NCI-H2196 treated with DMSO at 0.1 percent for 48 hours (cell line): ENCODE data around the gene NPTX1.

Experiments
- DNase-seq: peaks from one replicate; lab custom pipeline; 2025; ENCODE audit not compliant: unreplicated experiment; lab: John Stamatoyannopoulos, UW

NPTX1 gene

DNA sequence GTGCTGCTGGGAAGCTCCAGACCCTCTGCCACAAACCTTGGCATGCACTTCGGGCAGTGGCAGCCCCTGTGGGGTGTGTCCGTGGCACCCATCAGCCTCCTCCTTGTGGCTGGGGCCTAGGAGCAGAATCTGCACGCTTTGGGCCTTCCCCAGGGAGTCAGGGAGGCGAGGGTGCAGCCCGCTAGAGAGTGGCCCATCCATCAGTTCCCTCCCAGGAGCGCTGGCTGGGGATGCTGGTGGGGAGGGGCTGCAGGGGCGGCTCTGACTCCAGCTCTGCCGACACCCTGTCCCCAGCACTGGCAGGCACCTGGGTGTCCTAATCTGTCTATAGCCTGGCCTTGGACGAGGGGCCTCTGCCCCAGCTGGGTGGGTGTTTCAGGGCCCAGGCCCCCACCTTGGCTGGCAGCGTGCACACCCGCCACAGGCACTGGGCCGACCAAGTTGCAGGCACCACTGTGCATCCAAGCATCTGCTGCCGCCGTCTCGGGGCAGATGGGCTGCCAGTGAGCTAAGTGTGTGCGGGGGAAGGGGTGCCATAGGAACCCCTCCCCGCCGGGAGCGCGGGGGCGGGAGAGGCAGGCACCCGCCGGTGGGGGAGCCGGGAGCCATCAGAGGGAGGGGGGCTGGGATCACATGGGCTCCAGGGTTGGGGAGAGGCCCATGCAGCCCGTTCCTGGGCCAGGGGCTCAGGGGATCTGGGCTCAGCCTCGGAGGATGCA is 31.2 kb downstream of the NPTX1 start:
- no peak for DNase-seq

GRCh38 chr17:80444644-80444979 is 31.8 kb downstream of the NPTX1 start:
- no peak for DNase-seq

GRCh38 chr17:80443916-80444643 is 32.3 kb downstream of the NPTX1 start:
- DNase-seq: no peak

DNA sequence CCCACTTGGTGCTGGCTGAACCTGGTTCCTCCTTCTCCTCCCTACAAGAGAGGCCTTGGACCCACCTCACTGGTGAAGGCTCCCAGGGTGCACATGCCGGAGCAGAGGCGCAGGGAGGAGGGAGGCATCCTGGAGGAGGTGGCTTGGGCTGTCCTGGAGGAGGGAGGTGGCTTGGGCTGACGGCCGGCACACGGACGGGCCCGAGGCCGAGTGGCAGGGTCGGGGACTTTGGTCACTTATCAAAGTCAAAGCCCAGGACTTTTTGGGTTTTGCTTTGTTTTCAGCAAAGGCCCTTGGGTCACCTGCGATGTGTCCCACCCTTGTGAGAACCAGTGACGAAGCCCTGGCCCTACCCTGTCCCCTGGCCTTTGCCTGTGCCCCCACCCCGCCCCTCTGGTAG is 32.9 kb downstream of the NPTX1 start:
- no peak for DNase-seq

DNA sequence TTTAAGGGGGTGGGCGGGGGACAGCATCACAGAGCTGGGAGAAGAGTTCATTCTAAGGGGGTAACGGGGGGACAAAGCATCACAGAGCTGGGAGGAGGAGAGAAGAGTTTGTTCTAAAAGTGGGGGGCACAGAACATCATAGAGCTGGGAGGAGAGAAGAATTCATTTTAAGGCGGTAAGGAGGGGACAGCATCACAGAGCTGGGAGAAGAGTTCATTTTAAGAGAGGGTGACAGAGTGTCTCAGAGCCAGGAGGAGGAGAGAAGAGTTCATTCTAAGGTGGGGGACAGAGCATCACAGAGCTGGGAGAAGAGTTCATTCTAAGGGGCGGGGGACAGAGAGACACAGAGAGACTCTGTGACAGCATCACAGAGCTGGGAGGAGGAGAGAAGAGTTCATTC is 33.6 kb downstream of the NPTX1 start:
- no peak for DNase-seq

- no peak for DNase-seq
These were observed 34.1 kb downstream of the NPTX1 start for GRCh38 chr17:80442323-80442659.

- no peak for DNase-seq
These were observed 34.6 kb downstream of the NPTX1 start for GRCh38 chr17:80441598-80442322.

DNA sequence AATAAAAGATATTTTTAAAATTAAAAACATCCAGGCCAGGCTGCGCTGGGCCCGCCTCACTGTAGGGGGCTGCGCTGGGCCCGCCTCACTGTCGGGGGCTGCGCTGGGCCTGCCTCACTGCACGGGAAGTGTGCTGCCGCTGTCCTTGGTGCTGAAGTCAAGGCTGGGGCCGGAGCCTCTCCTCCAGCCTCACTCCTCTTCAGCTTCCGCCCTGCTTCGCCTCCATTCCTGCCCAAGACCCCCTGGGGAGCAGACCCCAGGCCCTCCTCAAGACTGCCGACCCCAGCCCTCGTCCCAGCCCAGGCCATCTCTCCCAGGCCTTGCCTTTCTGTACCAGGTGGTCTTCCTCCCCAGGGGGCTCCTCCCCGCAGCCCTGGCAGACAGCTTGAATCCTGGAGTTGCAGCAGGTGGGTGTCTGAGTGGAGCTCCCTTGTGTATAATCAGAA is 35.3 kb downstream of the NPTX1 start:
- no peak for DNase-seq

DNA sequence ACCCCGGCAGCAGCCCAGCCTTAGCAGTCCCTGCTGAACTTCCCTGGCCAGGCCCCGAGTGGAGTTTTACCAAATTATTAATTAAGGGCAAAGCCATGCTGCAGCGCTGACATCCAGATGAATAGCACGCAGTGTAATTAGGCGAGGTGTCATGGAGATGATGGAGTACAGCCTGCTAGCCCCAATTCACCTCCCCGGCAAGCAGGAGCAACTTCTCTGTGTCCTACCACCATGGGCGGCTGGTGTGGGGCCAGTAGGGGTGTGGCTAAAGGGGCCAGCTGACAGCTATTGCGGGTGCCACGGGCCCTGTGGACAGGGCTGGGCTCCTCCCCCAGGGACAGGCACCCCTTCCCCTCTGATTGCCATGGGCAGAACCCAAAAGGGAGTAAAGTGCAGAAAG is 36.9 kb downstream of the NPTX1 start:
- no peak for DNase-seq

GRCh38 chr17:80438806-80439205 is 37.6 kb downstream of the NPTX1 start:
- DNase-seq: no peak

GRCh38 chr17:80437532-80437931 is 38.9 kb downstream of the NPTX1 start:
- DNase-seq: no peak

DNA sequence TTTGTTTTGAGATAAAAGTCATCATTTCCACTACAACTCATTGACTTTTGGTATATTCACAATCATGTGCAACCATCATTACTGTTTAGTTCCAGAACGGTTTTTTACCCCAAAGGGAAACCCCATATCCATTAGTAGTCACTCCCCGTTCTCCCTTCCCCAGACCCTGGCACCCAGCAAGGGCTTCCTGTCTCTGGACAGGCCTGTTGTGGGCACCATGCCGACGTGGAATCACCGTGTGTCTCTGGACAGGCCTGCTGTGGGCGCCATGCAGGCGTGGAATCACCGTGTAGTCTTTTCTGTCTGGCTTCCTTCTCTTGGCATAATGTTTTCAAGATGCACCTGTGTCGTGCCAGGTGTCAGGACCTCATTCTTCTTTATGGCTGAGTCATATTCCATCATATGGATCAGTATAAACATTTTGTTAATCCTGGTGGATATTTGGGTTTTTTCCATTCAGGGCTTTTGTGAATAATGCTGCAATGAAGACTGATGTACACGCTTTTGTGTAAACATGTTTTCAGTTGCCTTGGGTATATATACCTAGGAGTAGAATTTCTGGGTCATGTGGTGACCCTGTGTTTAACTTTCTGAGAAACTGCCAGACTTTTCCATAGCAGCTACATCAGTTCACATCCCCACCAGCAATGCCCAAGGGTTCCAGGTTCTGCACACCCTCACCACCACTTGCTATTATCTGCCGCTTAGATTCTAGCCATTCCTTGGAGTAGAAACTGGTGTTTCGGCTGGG is 42.3 kb downstream of the NPTX1 start:
- no peak for DNase-seq

- DNase-seq: no peak
These were observed 43.4 kb downstream of the NPTX1 start for GRCh38 chr17:80432961-80433550.

DNA sequence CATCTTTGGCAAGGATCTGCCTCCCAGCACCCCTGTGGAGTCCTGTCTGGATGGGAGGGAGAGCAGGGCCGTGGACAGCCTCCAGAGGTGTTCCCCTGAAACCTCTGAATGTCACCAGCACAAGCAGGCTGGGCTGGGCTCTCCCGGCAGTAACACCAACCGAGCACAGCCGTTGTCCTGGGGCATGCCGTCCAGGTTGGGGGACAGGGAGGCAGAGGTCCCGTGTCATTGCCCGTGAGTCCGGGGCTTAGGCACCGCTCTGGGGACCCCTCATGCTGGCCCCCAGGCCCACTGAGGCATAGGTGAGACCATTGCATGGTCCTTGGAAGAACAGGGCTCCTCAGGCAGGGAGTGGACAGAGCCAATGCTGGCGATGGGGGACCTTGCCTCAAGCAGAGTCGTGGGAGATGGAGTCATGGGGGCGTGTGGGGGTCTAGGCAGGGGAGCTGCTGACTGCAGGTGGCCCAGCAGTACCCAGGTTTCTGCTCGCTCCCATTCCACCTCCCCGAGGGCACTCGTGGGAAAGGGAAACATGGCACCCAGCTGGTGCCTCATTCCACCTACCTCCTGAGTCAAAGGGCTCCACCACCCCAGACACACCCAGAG is 44.0 kb downstream of the NPTX1 start:
- DNase-seq: no peak

DNA sequence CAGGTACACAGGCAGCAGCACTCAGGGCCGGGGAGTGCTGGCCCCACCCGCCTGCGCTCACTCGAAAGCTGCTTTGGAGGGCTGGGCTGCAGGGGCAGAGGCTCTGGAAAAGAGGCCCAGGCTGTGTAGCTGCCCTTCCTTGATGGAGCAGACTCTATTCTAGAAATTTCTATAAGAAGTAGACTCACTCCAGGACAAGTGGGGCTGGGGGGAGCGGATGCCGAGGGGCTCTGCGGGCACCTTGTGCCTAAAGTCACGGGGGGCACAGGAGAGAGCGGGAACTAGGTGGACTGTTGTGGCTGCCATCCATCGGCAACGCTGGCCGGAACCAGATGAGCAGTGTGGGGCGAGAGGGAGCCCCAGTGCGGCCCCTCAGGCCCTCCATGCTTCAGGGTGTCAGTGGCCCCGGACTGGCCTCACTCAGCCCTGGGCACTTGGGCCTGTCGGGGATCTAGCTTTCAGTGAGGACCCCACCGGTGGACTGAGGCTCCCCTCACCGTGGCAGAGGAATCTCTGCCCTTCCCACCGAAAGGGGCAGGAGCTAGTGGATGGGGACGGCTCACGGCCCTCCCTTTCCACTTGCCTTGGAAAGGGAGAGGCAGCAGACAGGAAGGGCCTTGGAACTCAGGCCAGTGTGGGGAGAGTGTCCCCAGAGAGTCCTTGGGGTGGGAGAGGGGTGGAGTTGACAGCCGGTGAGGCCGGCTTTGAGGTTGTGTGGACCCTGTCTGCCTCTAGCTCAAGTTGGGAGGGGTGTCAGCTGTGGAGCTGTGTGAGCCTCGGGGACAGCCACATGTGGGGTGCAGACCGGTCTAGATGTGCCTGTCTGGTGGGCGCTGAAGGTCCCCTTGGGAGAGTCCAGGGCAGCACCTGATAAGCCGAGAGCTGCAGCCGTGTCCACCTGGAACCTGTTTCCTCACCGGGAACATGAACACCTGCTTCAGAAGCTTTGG is 44.9 kb downstream of the NPTX1 start:
- no peak for DNase-seq

DNA sequence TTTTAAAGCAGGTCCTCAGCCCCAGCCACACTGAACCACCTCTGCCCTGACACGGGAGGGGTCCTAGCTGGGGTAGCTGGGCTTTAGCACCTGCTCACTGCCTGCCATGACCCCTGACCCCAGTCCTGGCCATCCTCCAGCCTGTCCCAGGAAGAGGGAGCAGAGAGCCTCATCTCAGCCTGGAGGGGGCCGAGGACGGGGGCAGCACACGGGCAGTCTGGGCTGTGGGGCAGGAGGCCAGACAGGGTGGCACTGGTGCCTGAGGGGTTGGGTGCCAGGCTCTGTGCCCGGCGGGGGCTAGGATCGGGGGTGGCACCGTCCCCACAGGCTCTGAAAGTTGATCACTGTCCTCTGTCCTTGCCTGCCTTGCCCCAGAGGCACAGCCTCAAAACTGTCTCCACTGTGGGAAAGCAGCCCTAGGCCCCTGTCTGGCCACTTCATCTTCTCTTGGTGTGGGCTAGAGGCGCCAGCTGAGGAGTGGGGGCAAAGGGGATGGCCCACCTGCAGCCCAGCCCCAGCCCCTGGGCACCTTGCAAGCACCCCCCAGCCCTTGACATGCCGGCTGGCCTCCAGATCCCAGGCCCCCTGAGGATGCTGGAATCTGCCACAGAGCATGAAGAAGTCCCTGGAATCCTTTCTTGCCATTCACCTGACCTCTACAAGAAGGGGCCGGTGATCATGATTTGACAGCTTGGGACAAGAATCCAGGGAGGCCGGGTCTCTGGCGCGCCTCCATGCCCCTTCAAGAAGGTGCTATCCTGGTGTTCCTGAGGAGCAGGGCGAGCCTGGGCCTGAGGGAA is 45.8 kb downstream of the NPTX1 start:
- DNase-seq: no peak

DNA sequence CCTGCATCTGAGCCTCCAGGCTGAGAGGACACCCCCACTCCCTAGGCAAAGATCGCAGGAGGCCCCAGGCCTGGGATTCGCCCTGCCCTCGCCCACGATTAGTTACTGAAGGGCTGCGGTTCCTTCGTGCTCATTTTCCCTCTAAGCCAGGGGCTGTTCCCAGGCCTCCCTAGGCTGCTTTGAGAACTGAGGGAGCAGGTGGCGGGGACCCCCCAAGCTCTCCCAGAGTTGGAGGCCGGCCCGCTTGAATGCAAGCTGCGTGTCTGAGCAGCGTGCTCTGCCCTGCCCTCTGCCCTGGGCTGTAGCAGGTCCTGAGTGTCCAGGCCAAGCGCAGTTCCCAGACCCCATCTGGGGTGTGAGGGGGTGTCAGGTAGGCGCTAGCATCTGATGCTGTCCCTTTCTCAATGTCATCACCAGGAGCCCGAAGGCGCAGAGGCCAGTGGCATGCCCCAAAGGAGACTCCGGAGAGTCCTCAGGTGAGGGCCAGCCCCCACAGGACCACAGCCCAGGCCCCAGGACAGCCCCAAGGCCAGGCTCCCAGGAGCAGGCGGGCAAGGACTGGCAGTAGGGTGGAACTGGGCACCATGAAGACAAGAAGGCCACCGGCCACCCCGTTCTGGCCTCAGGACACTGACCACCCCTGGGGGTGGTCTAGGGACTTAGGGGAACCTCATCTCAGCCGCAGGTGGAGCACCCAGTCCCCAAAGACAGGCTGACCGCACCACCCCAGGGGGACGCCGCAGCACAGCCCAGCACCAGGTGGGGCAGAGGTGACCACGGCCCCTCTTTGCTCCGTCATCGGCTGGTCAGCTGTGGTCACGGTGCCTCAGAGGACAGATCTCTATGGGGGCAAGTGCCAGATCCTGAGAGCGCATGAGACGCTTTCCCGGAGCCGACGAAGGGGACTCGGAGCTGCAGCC is 46.8 kb downstream of the NPTX1 start:
- no peak for DNase-seq

DNA sequence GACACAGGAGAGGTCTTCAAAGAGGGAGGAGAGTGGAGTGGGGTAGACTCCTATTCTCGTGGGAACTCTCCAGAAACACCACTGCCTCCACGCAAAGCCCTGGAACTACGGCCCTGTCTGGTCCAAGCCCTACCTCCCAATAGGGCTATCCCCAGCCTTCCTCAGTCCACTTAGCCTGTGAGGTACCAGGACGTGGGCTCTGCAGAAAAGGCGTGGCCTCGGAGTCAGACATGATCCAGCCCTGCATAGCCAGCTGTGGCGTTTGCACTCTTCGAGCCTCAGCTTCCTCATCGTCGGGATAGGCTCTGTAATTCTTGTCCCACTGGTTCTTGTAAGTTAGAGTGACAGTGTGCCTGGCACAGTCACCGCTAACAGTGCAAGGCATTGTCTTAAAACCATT is 47.6 kb downstream of the NPTX1 start:
- DNase-seq: no peak
